HEK293T (cell line): ENCODE measurements around the gene LMO4.

ENCODE experiments used
- CTCF ChIA-PET: fragments of 350-600 bp; formaldehyde crosslinking; extraction: SDS; loops from one replicate; lab custom pipeline; 2021; ENCODE audit warnings: antibody characterized with exemption, inconsistent platforms; lab: Yijun Ruan, JAX
- POLR2A ChIA-PET: fragments of 350-600 bp; formaldehyde crosslinking; extraction: SDS; loops from one replicate; lab custom pipeline; 2020; ENCODE audit warnings: antibody characterized with exemption, inconsistent platforms; lab: Yijun Ruan, JAX
- DNase-seq: peaks from one replicate; pipeline ENCODE4 v3.0.0; 2012; ENCODE audit warnings: mixed read lengths; ENCODE audit errors: extremely low spot score
- ARNT ChIP-seq: fragments of 450-650 bp; IDR thresholded peaks from 2 replicates; pipeline ENCODE4 v1.6.1; 2017; ENCODE audit warnings: mild to moderate bottlenecking
- BHLHE40 ChIP-seq: fragments of 450-650 bp; IDR thresholded peaks from 2 replicates; pipeline ENCODE4 v1.6.1; 2016; ENCODE audit warnings: mild to moderate bottlenecking, moderate library complexity, borderline replicate concordance
- CTBP1 ChIP-seq: fragments of 450-650 bp; IDR thresholded peaks from 2 replicates; pipeline ENCODE4 v1.6.1; 2016; ENCODE audit warnings: borderline replicate concordance
- ELF4 ChIP-seq: fragments of 450-650 bp; IDR thresholded peaks from 2 replicates; pipeline ENCODE4 v1.6.1; 2017; ENCODE audit warnings: antibody characterized with exemption
- FOXA1 ChIP-seq: fragments of 450-650 bp; IDR thresholded peaks from 2 replicates; pipeline ENCODE4 v1.6.1; 2016; ENCODE audit warnings: mild to moderate bottlenecking
- FOXK2 ChIP-seq: fragments of 450-650 bp; IDR thresholded peaks from 2 replicates; pipeline ENCODE4 v1.6.1; 2016; ENCODE audit warnings: mild to moderate bottlenecking
- FOXM1 ChIP-seq: fragments of 450-650 bp; IDR thresholded peaks from 2 replicates; pipeline ENCODE4 v1.6.1; 2017; ENCODE audit warnings: mild to moderate bottlenecking, borderline replicate concordance
- HDGF ChIP-seq: fragments of 450-650 bp; IDR thresholded peaks from 2 replicates; pipeline ENCODE4 v1.6.1; 2017; ENCODE audit warnings: antibody characterized with exemption, borderline replicate concordance
- L3MBTL2 ChIP-seq: fragments of 450-650 bp; conservative IDR thresholded peaks from 2 replicates; pipeline ENCODE4 v1.6.1; 2016; ENCODE audit warnings: mild to moderate bottlenecking
- LEF1 ChIP-seq: fragments of 450-650 bp; IDR thresholded peaks from 2 replicates; pipeline ENCODE4 v1.6.1; 2017; ENCODE audit warnings: mild to moderate bottlenecking, borderline replicate concordance
- NFRKB ChIP-seq: fragments of 450-650 bp; IDR thresholded peaks from 2 replicates; pipeline ENCODE4 v1.6.1; 2016; ENCODE audit warnings: mild to moderate bottlenecking, moderate library complexity
- PKNOX1 ChIP-seq: fragments of 450-650 bp; IDR thresholded peaks from 2 replicates; pipeline ENCODE4 v1.6.1; 2016
- SP1 ChIP-seq: fragments of 450-650 bp; IDR thresholded peaks from 2 replicates; pipeline ENCODE4 v1.6.1; 2017
- SUZ12 ChIP-seq: fragments of 450-650 bp; IDR thresholded peaks from 2 replicates; pipeline ENCODE4 v1.6.1; 2016; ENCODE audit warnings: mild to moderate bottlenecking
- TARDBP ChIP-seq: fragments of 450-650 bp; IDR thresholded peaks from 2 replicates; pipeline ENCODE4 v1.6.1; 2016
- ZNF384 ChIP-seq: fragments of 450-650 bp; IDR thresholded peaks from 2 replicates; pipeline ENCODE4 v1.6.1; 2016

The LMO4 gene

GRCh38 chr1:87330885-87331364 lies 2.2 kb downstream of the LMO4 start:
- no peak for TF ChIP-seq BHLHE40
- no peak for TF ChIP-seq FOXM1
- no peak for TF ChIP-seq ZNF384
- no peak; the same call in 1 of the 2 replicates for TF ChIP-seq L3MBTL2
- no peak for TF ChIP-seq FOXK2
- TF ChIP-seq FOXA1: no peak
- no peak for TF ChIP-seq TARDBP
- no peak for TF ChIP-seq SP1
- no peak for TF ChIP-seq SUZ12
- TF ChIP-seq CTBP1: no peak
- no peak for TF ChIP-seq HDGF
- ChIA-PET CTCF (interaction anchor here (1.3 kb wide), 1 partner anchor 10 kb away, joined by 3 read pairs; no protein-coding TSS in a partner anchor), POLR2A (interaction anchor here (0.6 to 1.0 kb wide), 2 partner anchors 466 to 1096 kb away, joined by 3 read pairs; no protein-coding TSS in a partner anchor)
- DNase-seq: no peak

- peak; percentile 60 for DNase-seq
- CTCF ChIA-PET: interaction anchor here (1.3 kb wide), 1 partner anchor 10 kb away, joined by 3 read pairs; no protein-coding TSS in a partner anchor
- TF ChIP-seq L3MBTL2: peak; percentile 16
- TF ChIP-seq TARDBP: no peak
- no peak for TF ChIP-seq ELF4
- POLR2A ChIA-PET: no interaction called here
Measured at GRCh38 chr1:87331365-87332241, 2.9 kb downstream of the LMO4 start.

- no peak for TF ChIP-seq LEF1
- no peak for TF ChIP-seq BHLHE40
- TF ChIP-seq TARDBP: no peak
- TF ChIP-seq NFRKB: no peak
- TF ChIP-seq CTBP1: no peak
- ChIA-PET CTCF (interaction anchor here (1.0 to 1.2 kb wide), 3 partner anchors 8 to 745 kb away, joined by 3 to 5 read pairs (median 3); no protein-coding TSS in a partner anchor), POLR2A (no interaction called here)
- no peak for DNase-seq
Measured at GRCh38 chr1:87333692-87334347, 5.1 kb downstream of the LMO4 start.

- TF ChIP-seq NFRKB (no peak), ARNT (no peak), PKNOX1 (no peak), FOXM1 (no peak), ELF4 (no peak), ZNF384 (no peak), L3MBTL2 (no peak), FOXK2 (no peak), SP1 (no peak), SUZ12 (no peak), CTBP1 (no peak)
- ChIA-PET POLR2A (interaction anchor here (0.5 kb wide), 1 partner anchor 260 kb away, joined by 3 read pairs; no protein-coding TSS in a partner anchor), CTCF (interaction anchor here (1.0 to 1.2 kb wide), 3 partner anchors 8 to 745 kb away, joined by 3 to 5 read pairs (median 3); no protein-coding TSS in a partner anchor)
- peak; percentile 34 for DNase-seq
Measured at GRCh38 chr1:87334351-87335174, 5.9 kb downstream of the LMO4 start.

GRCh38 chr1:87335175-87335884 lies 6.7 kb downstream of the LMO4 start:
- no peak for TF ChIP-seq PKNOX1
- no peak for TF ChIP-seq NFRKB
- no peak for TF ChIP-seq FOXA1
- no peak for TF ChIP-seq SUZ12
- TF ChIP-seq ELF4: no peak
- TF ChIP-seq FOXK2: no peak
- no peak for TF ChIP-seq HDGF
- TF ChIP-seq SP1: no peak
- no peak for TF ChIP-seq LEF1
- no peak for TF ChIP-seq TARDBP
- no peak for TF ChIP-seq ZNF384
- no peak for TF ChIP-seq FOXM1
- TF ChIP-seq ARNT: no peak
- no peak for TF ChIP-seq BHLHE40
- TF ChIP-seq CTBP1: no peak
- TF ChIP-seq L3MBTL2: no peak
- ChIA-PET POLR2A (interaction anchor here (1.7 kb wide), 1 partner anchor 460 kb away, joined by 4 read pairs; no protein-coding TSS in a partner anchor), CTCF (interaction anchor here (0.7 to 1.2 kb wide), 5 partner anchors 9 to 1938 kb away, joined by 3 to 5 read pairs (median 3); no protein-coding TSS in a partner anchor)
- DNase-seq: peak; percentile 58
